C4-2B (cell line): ENCODE results near the gene EIF1AX.

Experiments
- CTCF ChIP-seq: fragments of 450-650 bp; conservative IDR thresholded peaks from 2 replicates; pipeline ENCODE4 v1.5.1; 2017; ENCODE audit warnings: mild to moderate bottlenecking
- ZFX ChIP-seq: fragments of 450-650 bp; IDR thresholded peaks from 2 replicates; pipeline ENCODE4 v1.6.1; 2017

GRCh38 chrX:20147561-20147960 is 5.9 kb upstream of the EIF1AX start:
- no peak for TF ChIP-seq CTCF
- no peak for TF ChIP-seq ZFX
